ENCODE data around the gene TOP3A.
A peak's percentile ranks its signal among the peaks of the same experiment; 100 is the strongest.

TOP3A gene

DNA sequence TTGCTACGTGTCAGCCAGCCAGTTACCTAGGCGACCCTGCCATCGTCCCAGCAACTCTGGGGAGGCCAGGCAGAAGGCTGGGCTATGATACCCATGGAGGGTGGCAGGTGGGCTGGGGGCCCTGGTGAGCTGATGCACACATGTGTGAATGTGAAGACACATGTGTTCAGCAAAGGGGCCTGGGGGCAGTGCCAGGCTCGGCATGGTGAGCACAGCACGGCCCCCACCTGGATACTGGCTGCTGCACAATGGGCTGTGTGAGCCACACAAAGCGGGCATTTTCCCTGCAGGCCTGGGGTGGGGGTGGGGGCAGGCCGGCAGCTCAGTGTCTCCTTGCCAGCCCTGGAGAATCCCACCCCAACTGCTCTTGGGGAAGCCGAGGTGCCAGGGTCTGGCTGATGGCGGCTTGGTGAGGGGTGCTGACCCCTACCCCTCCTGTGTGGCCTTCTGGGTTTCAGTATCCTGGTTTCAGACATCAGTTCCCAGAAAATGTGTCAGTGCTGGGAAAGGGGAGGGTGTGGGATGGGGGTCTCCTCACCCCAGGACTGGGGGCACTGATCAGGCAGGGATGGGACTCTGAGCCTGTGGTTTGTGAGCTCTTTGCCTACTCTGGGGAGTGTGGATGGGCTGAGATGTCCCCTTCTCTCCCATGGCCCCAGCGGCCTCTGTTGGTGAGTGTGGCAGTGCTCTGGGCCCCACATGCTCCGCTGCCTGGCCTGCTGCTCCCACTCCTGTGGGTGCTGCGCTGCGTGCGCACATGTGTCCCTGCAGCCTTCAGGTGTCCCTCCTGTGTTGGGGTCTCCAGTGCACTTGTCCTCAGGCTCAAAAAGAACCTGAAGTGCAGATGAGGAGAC lies 84.3 kb downstream of the TOP3A start:
- DNase-seq: no peak

DNA sequence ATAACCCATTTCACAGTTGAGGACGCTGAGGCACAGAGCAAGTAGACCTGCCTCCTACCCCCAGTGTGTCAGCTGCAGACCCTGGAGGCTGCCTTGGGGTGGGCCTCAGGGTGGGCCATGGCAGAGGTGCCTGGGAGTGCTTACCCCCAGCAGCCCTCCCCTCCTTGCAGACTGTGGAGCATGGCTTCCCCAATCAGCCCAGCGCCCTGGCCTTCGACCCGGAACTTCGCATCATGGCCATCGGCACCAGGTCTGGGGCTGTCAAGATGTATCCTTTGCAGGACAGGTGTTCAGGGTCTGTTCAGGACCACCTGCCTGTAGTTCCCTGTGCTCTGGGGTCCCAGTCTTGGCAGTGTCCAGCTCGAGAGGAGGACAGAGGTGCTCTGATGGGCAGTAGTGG lies 85.0 kb downstream of the TOP3A start:
- no peak for DNase-seq

GRCh38 chr17:18229254-18229653 lies 85.5 kb downstream of the TOP3A start:
- no peak for DNase-seq

- no peak for DNase-seq
These were observed 86.6 kb downstream of the TOP3A start for GRCh38 chr17:18228176-18228682.

- no peak for DNase-seq
These were observed 87.2 kb downstream of the TOP3A start for GRCh38 chr17:18227635-18228034.

DNA sequence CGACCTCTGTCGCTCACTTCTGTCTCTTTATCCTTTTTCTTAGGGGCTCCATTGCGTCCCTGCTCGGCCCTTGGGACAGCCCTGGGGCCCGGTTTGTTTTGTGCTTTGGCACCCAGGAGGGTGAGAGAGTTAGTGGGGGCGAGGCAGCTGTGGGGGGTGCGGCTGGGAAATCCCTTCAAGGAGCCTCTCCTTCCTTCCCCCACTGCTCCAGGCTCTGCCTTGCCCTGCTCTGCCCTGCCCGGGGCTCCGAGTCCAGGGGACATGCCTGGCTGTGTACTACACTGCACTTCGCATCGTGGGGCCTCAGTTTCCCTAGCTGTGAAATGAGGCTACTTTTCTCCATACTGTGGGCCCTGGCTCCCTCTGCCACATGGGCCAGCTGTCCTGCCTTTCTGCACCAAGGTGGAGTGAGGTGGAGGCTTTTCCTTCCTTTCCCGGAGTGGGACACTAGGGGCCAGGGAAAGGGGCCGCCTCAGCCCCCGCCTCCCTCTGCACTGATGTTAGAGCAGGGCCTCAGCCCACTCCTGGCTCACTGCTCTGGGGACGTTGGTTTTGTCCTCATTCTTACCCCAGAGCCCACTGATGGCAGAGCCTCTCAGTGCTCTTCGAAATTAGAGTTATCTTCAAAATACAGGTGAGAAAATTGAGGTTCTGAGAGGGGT lies 88.4 kb downstream of the TOP3A start:
- no peak for DNase-seq

- no peak for DNase-seq
These were observed 89.0 kb downstream of the TOP3A start for GRCh38 chr17:18225642-18226283.

DNA sequence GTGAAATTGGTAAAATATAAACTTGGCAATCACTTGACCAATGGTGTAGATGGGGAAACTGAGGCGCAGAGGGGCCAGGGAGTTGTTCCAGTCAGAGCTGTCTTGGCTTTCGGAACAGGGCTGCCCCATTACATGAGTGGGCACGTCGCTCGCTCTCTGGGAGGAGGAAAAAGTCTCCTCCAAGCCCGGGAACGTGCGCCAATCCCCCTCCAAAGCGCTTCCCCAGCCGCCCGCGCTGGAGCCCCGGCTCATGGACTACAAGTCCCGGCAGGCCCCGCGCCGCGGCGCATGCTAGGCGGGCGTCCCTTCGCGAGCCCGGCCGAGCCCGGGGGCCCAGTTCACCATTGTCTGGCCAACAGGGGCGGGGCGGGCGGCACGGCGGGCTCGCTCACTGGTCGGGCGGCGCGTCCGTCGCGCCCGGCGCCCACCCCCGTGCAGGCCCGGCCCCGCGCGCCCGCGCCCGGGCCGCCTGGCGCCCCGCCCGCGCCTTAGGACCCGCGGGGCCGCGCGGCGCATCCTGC lies 89.6 kb downstream of the TOP3A start, which contains the start of gene LLGL1:
LLGL1 (plus strand) TSS at position 515 of the 521 bp plus-strand sequence. CDS start 48 bp downstream, outside the sequence.
- DNase-seq: peak; percentile 95

GRCh38 chr17:18224387-18225120 lies 90.2 kb downstream of the TOP3A start:
- no peak for DNase-seq

- DNase-seq: no peak
These were observed 90.8 kb downstream of the TOP3A start for GRCh38 chr17:18224053-18224386.
